Anterior cingulate cortex (tissue), 58 donors: ENCODE measurements around the gene MED29.
A peak's percentile ranks its signal among the peaks of the same experiment; 100 is the strongest.

ENCODE experiments used
- DNase-seq, 58 donors: peaks; one replicate each; lab custom pipeline; 2025; lab: John Stamatoyannopoulos, UW

MED29 gene

DNA sequence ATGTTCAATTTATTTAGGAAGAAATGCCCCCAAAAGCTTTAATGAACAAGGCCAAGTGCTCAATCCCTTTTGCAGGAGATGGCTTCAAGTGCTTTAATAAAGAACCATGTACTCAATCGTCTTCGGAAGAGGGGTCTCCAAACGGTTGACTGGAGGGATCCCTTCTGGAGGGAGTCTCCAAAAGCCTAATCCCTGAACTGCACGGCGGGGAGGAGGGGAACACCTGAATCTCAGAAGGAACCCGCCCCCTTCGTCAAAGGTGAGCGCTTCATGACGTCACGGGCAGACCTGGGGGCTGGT lies 777 bp upstream of the MED29 start:
- DNase-seq = no peak

DNA sequence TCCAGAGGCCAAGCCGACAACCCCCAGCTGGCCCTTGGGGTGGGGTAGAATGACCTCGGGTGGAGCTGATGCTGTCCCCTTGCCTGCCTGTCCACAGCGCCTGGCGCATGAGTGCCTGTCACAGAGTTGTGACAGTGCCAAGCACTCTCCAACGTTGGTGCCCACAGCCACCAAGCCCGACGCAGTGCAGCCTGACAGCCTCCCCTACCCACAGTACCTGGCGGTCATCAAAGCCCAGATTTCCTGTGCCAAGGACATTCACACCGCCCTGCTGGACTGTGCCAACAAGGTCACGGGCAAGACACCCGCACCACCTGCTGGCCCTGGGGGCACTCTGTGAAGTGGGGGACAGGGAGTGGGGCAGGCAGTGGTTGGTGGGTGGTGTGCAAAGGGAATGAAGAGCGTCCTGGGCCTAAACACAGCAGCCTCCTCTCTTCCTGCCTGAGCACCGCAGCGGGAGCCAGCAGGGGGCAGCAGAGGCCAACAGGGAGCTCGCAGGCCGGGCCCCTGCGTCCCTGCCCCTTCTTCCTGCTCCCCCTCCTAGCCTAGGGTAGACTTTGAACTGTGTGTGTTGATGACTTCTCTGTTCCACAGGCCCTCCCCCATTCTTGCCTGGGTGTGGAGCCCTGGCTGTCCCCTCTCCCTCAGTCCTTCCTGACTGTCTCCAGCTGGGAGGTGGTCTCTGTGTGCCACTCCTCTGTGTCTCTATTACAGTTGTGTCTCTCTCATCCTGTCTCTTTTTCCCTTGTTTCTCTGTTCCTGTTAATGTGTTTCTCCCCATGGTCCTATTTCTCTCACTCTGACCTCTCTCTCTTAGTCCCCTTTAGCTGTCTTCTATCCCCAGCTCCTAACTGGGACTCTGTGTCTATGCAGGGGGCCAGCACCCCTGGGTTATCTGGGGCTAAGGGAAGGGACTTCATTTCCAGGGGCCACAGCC lies 6.5 kb downstream of the MED29 start:
- DNase-seq = peak in 52 of 58 donors; percentile 21 to 84 (median 63)

DNA sequence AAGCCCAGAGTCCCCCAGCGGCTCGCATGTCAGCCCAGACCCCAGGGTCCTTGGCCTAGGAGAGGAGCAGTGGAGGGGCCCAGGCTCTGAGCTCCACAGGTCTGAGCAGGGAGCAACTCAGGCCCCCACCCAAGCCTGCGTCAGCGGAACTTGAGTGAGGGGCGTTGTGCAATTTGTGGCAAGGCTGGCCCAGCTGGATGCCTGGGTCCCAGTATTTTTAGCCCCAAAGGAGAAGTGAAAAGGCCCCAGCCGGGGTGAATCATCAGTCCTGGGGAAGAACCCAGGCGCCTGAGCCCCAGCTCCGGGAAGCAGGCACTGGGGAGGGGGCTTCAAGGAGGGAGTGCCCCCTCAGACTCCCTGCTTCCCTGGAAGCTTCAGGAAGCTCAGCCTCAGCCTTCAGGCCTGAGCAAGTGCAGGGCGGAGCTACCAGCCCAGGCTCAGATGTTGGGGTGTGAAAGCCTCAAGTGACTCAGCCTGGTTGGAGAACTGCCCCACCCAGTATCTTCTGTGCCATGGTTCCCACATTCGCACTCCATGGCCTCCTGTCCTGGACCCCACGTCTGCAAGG lies 7.2 kb downstream of the MED29 start:
- peak in 23 of 58 donors; percentile 7 to 61 (median 26) for DNase-seq

DNA sequence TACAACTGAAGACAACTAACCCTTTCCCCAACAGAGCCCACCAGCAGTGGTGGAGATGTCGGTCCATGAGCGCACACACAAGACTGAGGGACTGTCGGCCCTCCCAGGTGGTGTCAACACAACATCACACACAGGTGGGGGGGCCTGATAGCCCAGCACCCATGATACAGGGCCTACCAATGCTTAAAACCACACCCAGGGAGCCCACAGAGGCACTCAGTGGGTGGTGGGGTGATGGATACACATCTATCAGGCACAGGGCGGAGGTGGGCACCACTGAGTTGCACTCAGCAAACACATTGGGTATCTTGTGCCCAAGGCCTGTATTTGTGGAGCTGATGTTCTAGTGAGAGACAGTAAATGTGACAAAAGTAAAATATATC lies 8.5 kb downstream of the MED29 start:
- DNase-seq = no peak

DNA sequence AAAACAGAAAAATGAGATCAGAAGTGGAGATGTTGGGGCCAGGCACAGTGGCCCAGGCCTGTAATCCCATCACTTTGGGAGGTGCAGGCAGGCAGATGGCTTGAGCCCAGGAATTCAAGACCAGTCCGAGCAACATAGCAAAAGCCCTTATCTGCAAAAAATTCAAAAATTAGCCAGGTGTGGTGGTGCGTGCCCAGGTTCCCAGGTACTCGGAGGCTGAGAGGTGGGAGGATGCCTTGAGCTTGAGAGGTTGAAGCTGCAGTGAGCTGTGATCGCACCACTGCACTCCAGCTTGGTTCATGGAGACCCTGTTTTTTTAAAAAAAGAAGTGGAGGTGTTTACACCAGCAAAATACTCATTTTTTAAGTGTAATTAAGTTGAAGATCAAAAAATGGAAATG lies 8.9 kb downstream of the MED29 start:
- no peak for DNase-seq

DNA sequence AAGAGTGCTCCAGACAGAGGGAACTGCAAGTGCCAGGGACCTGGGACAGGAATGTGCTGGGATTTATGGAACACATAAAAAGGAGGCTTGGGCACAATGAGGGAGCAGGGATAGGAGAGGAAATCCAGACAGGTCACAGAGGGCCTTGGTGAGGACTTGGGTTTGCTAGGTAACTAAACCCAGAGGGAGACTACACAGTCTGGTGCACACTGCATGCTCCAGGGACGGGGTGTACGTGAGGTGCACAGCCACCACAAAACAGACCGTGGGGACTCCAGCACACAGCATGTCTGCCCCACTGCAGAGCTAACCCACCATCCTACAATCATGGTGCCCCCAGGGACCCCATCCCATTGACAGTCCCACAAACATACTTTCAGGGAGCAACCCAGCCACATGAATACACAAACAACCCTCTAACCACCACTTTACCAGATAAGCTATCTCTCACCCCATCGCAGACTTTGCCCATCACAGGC lies 9.9 kb downstream of the MED29 start:
- no peak for DNase-seq

DNA sequence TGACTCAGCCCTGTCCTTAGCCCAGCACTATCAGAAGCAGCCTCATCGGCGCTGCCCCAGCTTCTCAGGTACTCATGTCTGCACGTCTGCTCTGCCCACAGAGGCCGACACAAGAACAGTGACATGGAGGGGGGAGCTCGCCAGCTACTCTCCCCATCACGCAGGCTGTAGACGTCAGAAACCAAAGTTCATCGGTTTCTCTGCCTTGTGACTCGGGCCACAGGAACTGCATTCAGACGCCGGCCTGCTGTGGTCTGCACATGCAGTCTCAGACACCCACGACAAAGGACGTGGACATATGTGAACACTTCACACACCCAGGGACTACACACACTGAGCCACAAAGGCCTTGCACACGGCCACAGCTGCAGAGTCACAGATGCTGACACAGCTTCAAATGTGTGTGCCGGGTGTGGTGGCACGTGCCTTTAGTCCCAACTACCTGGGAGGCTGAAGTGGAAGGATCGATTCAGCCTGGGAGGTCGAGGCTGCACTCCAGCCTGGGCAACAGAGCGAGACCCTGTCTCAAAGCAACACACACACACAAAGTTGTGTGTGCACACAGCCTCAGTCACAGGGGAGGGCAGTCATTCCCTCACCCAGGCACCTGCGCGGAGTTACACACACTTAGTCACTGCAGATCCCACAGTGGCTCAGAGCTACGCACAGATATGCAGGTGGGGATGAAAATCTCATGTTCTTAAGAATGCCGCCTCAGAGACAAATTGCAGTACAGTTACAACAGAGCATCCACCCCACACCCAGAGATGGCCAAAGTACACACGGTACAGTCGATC lies 10.6 kb downstream of the MED29 start:
- peak in 10 of 58 donors; percentile 9 to 66 (median 30) for DNase-seq

DNA sequence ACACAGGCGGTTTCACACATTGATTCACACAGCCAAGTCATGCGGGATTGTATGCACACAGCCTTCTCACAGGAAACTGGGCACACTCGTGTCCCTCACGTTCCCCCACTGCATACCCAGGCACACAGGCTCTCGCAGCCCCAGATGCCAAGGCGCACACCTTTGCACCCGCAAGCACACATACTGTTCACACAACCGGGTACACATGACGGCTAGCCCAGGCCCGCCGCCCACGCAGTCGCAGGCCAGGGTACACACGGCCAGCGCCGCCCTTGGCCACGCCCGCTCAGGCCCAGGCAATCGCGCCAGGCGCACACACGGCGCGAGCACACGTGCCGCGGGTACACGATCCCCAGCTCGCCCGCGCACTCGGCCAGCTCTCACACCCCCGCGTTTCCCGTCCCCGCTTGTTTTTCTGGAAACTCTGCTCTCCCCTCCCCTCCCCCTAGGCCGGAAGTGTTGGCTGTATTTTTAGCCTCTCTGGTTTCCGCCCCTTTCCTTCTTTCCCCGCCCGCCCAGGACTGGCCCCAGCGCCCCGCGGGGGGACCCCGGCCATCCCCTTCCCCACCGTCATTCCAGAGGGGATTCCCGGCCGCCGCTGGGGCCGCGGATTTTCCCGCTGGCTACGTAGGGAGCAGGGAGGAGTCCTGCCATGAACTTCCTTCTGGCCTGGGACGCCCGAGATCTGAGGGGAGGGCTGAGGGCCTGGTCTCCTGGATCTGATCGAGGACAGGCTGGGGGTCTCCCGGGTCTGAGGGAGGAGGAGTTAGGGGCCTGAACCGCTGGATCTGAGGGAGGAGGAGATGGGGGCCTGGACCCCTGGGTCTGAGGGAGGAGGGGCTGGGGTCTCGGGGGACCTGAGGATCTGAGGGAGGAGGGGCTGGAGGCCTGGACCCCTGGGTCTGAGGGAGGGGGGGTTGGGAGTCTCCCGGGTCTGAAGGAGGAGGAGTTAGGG lies 11.4 kb downstream of the MED29 start:
- DNase-seq = peak in 54 of 58 donors; percentile 15 to 87 (median 60)

DNA sequence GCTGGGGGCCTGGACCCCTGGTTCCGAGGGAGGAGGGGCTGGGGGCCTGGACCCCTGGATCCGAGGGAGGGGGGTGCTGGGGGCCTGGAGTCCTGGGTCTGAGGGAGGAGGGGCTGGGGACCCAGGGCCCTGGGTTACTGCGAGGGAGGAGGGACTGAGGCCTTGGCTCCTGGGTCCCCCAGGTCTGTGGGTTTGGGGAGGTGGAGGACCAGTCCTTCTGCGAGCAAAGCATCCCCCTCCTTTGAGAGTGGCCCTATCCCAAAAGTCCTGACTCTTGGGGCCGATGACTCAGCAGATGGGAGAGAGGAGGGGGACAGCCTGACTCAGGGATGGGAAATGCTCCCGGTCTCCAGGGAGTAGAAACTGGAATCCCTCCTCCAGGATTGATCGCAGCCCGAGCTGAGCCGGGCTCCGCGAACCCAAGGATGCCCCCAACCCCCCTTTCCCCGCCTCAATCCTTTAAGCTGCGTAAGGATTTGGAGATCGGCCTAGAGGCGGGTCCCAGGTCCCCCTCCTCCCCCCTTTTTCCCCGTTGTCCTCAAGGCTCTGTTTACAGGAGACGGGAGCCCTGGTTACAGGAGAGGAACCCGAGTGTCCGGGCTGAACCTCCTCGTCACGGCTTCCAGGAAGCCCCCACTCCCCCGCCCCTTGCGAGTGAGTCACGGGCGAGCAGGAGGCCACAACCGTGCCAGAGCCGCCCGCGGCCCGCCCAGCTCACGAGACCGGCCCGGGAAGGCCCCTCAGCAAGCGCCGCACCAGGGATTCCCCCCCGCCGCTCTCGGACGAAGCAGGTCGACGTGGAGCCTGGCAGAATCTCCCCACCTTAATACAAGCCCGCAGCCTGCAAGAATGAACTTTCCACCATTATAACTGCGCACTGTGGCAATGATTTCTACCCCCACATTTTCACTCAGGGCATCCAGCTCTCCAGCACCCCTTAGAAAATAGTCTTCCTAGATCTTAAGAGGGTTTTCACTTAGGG lies 12.4 kb downstream of the MED29 start:
- peak in 54 of 58 donors; percentile 18 to 95 (median 68) for DNase-seq

DNA sequence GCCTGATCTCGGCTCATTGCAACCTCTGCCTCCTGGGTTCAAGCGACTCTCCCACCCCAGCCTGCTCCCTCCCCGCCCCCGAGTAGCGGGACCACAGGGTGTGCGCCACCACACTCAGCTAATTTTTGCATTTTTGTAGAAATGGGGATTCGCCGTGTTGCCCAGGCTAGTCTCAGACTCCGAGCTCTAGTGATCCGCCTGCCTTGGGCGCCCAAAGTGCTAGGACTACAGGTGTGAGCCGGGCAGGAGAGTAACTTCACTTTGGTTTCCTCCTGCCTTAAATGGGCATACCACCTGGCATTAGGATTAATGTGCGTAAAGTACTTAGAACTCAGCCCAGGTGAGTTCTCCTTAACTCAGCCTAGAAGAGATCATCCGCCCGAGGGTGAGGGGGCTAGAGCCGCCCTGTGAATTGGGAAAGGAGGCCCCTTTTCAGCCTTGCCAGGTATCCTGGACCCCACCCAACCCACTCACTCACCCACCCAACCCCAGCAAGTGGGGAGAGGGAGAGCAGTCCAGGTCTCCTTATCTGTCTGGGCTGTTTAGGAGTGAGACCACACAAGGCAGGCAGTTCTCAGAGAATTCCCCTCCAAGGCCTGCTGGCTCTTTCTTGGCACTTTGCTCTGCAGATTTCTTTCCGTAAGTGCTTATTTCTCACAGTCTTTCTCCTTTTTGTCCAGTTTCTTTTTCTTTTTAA lies 14.2 kb downstream of the MED29 start:
- DNase-seq = no peak

DNA sequence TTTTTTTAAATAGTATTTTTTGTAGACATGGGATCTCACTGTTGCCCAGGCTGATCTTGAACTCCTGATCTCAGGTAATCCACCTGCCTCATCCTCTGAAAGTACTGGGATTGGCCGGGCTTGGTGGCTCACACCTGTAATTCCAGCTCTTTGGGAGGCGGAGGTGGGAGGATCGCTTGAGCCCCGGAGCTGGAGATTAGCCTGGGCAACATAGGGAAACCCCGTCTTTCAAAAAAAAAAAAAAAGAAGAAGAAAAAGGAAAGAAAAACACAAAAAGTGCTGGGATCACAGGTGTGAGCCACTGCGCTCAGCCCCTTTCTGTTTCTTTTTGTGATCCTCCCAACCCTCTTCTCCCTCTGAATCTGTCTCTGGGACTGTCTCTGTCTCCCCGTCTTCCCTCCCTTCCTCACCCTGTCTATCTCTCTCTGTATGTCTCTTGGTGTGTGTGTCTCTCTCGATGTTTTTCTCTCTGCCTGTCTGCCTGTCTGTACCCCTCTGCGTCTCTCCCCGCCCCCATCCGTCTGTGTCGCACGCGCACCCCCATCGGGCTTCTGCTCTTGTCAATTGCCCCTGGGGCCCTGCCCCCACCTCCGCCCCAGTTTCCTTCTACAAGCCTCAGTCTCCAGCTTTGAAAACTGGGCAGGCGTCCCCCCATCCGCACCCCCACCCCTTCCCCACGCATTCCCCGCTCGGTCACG lies 14.9 kb downstream of the MED29 start:
- DNase-seq = peak in 6 of 58 donors; percentile 51 to 77 (median 71)

DNA sequence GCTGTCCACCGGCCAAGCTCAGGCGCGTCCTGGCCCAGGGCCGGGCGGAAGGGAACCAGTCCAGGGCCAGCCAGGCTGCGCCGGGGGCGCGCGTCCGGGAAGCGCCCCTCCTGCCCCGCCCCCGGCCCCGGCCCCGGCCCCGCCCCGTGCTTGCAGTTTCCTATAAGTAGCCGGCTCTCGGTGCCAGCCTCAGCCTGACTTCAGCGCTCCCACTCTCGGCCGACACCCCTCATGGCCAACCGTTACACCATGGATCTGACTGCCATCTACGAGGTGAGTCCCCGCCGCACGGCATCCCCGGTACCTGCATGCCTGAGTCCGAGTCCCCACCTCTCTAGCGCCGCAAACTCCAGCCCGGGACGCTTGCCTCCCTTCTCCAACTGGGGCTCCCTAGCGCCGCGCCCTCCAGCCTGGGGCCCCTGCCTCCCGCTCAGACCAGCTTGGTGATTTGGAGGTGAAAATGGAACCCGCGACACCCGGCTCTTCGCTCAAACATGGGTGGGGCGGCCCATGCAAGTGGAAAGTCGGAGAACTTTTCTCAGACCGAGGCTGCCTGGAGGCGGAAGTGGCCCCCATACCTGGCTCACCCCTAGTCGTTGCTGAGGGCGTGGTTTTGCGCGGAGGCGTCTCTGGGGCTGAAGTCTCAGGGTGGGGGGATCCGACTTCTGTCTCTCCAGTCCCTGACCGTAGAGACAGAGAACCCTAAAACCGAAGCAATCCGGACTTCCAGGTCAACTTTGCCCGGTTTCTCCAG lies 15.7 kb downstream of the MED29 start, which contains the start of gene ZFP36:
ZFP36 (plus strand) TSS at position 192 of the 754 bp plus-strand sequence; CDS start at position 250, 58 bp downstream.
- peak in 56 of 58 donors; percentile 10 to 90 (median 73) for DNase-seq

DNA sequence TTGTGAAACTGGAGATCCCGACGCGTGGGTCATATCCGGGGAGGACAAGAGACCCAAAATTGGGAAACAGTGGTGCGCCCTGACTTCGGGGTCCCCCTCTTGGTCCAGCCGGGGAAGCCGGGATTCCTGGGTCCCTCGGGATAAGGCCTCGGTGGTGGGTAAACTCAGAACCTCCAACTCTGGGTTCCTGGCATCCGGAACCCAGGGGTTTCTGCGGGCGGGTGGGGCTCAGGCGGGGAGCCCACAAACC lies 16.2 kb downstream of the MED29 start:
- no peak for DNase-seq

DNA sequence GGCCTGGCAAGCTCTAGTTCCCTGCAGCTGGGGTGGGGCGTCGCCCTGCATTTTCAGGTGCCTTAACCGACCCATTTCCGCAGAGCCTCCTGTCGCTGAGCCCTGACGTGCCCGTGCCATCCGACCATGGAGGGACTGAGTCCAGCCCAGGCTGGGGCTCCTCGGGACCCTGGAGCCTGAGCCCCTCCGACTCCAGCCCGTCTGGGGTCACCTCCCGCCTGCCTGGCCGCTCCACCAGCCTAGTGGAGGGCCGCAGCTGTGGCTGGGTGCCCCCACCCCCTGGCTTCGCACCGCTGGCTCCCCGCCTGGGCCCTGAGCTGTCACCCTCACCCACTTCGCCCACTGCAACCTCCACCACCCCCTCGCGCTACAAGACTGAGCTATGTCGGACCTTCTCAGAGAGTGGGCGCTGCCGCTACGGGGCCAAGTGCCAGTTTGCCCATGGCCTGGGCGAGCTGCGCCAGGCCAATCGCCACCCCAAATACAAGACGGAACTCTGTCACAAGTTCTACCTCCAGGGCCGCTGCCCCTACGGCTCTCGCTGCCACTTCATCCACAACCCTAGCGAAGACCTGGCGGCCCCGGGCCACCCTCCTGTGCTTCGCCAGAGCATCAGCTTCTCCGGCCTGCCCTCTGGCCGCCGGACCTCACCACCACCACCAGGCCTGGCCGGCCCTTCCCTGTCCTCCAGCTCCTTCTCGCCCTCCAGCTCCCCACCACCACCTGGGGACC lies 16.6 kb downstream of the MED29 start:
- peak in 3 of 58 donors; percentile 25 to 42 (median 29) for DNase-seq

DNA sequence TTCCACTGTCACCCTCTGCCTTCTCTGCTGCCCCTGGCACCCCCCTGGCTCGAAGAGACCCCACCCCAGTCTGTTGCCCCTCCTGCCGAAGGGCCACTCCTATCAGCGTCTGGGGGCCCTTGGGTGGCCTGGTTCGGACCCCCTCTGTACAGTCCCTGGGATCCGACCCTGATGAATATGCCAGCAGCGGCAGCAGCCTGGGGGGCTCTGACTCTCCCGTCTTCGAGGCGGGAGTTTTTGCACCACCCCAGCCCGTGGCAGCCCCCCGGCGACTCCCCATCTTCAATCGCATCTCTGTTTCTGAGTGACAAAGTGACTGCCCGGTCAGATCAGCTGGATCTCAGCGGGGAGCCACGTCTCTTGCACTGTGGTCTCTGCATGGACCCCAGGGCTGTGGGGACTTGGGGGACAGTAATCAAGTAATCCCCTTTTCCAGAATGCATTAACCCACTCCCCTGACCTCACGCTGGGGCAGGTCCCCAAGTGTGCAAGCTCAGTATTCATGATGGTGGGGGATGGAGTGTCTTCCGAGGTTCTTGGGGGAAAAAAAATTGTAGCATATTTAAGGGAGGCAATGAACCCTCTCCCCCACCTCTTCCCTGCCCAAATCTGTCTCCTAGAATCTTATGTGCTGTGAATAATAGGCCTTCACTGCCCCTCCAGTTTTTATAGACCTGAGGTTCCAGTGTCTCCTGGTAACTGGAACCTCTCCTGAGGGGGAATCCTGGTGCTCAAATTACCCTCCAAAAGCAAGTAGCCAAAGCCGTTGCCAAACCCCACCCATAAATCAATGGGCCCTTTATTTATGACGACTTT lies 17.4 kb downstream of the MED29 start:
- DNase-seq = peak in 4 of 58 donors; percentile 22 to 69 (median 38)
